22Rv1 (cell line): Measurements from ENCODE around the gene GPR143.

Experiments used
- H3K27ac ChIP-seq: fragments of 450-650 bp; 2 replicates; pipeline ENCODE4 v1.5.1; 2017
- CTCF ChIP-seq: fragments of 450-650 bp; IDR thresholded peaks from 2 replicates; pipeline ENCODE4 v1.5.1; 2017; ENCODE audit warnings: mild to moderate bottlenecking
- ZFX ChIP-seq: fragments of 450-650 bp; IDR thresholded peaks from 2 replicates; pipeline ENCODE4 v1.6.1; 2017; ENCODE audit warnings: antibody characterized with exemption, borderline replicate concordance

Gene GPR143

DNA sequence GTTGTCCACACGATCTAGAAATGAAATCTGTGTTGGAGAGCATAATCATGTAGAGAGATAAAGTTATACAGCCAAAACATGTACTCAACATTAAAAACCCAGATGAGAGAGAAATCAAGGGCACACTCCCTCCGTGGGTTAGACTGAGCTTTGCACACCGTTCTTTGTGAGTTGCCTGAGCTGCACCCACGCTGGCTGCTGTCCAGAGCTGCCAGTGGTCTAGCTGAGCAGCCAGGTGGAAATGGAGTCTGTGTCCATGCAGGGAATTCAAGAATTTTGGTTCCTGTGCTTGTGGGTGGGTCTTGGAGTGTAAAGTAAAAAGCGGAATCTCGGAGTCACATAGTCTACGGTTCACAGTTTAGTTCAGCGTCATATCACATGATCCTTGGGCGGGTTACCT, 84.6 kb downstream of the GPR143 start:
- TF ChIP-seq ZFX, result no peak

GRCh38 chrX:9678215-9678965, 87.3 kb downstream of the GPR143 start:
- no peak overlapping the region for H3K27ac ChIP-seq
- TF ChIP-seq CTCF (no peak), ZFX (no peak)

More for the DNA sequence above, 84.6 kb downstream of the GPR143 start:
- H3K27ac ChIP-seq, result no peak overlapping the region

DNA sequence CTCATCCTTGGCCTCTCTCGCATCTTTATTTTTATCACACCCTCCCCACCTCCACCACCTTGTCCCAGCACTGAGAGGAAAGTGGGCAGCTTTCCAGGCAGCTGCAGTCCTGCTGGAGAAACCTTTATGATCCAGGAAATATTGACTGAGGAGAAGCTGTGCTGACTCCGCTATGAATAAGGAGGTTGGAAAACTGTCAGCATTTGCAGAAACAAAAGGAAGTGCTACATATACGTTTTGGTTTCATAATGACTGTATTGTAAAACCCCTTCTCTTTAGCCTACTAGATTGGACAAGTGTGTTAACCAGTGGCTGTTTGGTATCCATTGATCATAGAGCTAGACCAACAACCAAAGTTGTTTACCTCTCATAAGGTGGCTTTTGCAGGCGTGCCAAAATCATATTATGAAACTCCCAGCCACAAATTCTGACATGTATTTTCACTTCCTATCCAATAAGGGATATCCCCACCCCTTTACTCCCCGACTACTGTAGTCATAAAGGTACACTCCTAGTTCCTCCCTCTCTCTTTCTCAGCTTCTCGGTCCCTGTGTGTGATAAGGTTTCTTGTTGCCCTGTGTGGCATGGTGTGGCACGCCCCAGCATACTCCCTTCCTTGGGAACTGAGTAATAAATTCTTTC, 88.4 kb downstream of the GPR143 start:
- TF ChIP-seq ZFX (no peak), CTCF (no peak)
- H3K27ac ChIP-seq, result no peak overlapping the region

- H3K27ac ChIP-seq, result no peak overlapping the region
- TF ChIP-seq CTCF (no peak), ZFX (no peak)
Measured at GRCh38 chrX:9676738-9677097, 88.9 kb downstream of the GPR143 start.

- no peak overlapping the region for H3K27ac ChIP-seq
- TF ChIP-seq CTCF (no peak), ZFX (no peak)
Measured at GRCh38 chrX:9676306-9676705, 89.3 kb downstream of the GPR143 start.
